HEK293T (cell line): ENCODE results near the gene BTN1A1.

ENCODE experiments used
- CTCF ChIA-PET: fragments of 350-600 bp; formaldehyde crosslinking; extraction: SDS; loops from one replicate; lab custom pipeline; 2021; ENCODE audit warnings: antibody characterized with exemption, inconsistent platforms; lab: Yijun Ruan, JAX
- POLR2A ChIA-PET: fragments of 350-600 bp; formaldehyde crosslinking; extraction: SDS; loops from one replicate; lab custom pipeline; 2020; ENCODE audit warnings: antibody characterized with exemption, inconsistent platforms; lab: Yijun Ruan, JAX
- DNase-seq: peaks from one replicate; pipeline ENCODE4 v3.0.0; 2012; ENCODE audit warnings: mixed read lengths; ENCODE audit errors: extremely low spot score
- ARNT ChIP-seq: fragments of 450-650 bp; IDR thresholded peaks from 2 replicates; pipeline ENCODE4 v1.6.1; 2017; ENCODE audit warnings: mild to moderate bottlenecking
- BHLHE40 ChIP-seq: fragments of 450-650 bp; IDR thresholded peaks from 2 replicates; pipeline ENCODE4 v1.6.1; 2016; ENCODE audit warnings: mild to moderate bottlenecking, moderate library complexity, borderline replicate concordance
- CTBP1 ChIP-seq: fragments of 450-650 bp; IDR thresholded peaks from 2 replicates; pipeline ENCODE4 v1.6.1; 2016; ENCODE audit warnings: borderline replicate concordance
- ELF4 ChIP-seq: fragments of 450-650 bp; IDR thresholded peaks from 2 replicates; pipeline ENCODE4 v1.6.1; 2017; ENCODE audit warnings: antibody characterized with exemption
- FOXA1 ChIP-seq: fragments of 450-650 bp; IDR thresholded peaks from 2 replicates; pipeline ENCODE4 v1.6.1; 2016; ENCODE audit warnings: mild to moderate bottlenecking
- FOXK2 ChIP-seq: fragments of 450-650 bp; IDR thresholded peaks from 2 replicates; pipeline ENCODE4 v1.6.1; 2016; ENCODE audit warnings: mild to moderate bottlenecking
- FOXM1 ChIP-seq: fragments of 450-650 bp; IDR thresholded peaks from 2 replicates; pipeline ENCODE4 v1.6.1; 2017; ENCODE audit warnings: mild to moderate bottlenecking, borderline replicate concordance
- HDGF ChIP-seq: fragments of 450-650 bp; IDR thresholded peaks from 2 replicates; pipeline ENCODE4 v1.6.1; 2017; ENCODE audit warnings: antibody characterized with exemption, borderline replicate concordance
- L3MBTL2 ChIP-seq: fragments of 450-650 bp; conservative IDR thresholded peaks from 2 replicates; pipeline ENCODE4 v1.6.1; 2016; ENCODE audit warnings: mild to moderate bottlenecking
- LEF1 ChIP-seq: fragments of 450-650 bp; IDR thresholded peaks from 2 replicates; pipeline ENCODE4 v1.6.1; 2017; ENCODE audit warnings: mild to moderate bottlenecking, borderline replicate concordance
- NFRKB ChIP-seq: fragments of 450-650 bp; IDR thresholded peaks from 2 replicates; pipeline ENCODE4 v1.6.1; 2016; ENCODE audit warnings: mild to moderate bottlenecking, moderate library complexity
- SP1 ChIP-seq: fragments of 450-650 bp; IDR thresholded peaks from 2 replicates; pipeline ENCODE4 v1.6.1; 2017
- SUZ12 ChIP-seq: fragments of 450-650 bp; IDR thresholded peaks from 2 replicates; pipeline ENCODE4 v1.6.1; 2016; ENCODE audit warnings: mild to moderate bottlenecking
- TARDBP ChIP-seq: fragments of 450-650 bp; IDR thresholded peaks from 2 replicates; pipeline ENCODE4 v1.6.1; 2016
- ZNF384 ChIP-seq: fragments of 450-650 bp; IDR thresholded peaks from 2 replicates; pipeline ENCODE4 v1.6.1; 2016
- TF ChIP-seq, protein P1 (sequence below): fragments of 450-650 bp; IDR thresholded peaks from 2 replicates; pipeline ENCODE4 v1.6.1; 2016

The BTN1A1 gene

DNA sequence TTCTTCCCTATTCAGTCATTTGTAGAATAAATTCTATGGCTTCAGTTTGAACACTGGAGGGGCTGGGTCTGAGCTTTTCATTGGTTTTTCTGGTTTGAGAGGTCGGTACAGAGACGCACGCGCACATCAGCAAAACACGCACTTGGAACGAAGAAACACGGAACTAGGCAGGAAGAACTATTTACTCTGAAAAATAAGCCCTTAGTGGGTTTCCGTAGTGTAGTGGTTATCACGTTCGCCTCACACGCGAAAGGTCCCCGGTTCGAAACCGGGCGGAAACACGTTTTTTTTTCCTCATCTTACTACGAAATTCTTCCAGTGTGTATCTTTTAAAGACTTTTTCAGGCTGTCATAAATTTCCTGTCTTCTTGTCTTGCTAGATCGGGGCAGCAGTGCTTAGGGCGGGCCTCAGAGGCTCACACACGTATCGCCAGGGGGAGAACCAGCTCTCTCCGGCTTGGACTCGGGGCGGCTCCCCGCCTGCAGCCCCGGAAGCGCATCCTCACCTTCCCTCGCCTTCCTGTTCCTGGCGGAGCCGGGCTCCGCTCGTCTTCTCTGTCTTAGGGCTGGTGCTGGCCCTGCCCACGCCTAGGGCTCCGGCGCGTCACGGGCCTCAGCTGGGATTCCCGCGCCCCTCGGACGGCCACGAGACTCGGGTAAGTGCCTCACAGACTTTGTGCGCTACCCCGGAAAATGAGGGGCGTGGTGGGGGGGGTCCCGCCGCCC lies 37.9 kb downstream of the BTN1A1 start, which contains the start of gene HMGN4:
Gene HMGN4, plus strand, starts transcription at position 521 of the 726 bp plus-strand sequence. CDS start 6,841 bp downstream, outside the sequence.
- TF ChIP-seq NFRKB (no peak), ARNT (no peak), L3MBTL2 (peak; percentile 27; the same call in 1 of the 2 replicates), ZNF384 (peak; percentile 89), FOXK2 (no peak), FOXM1 (no peak), SP1 (no peak), CTBP1 (peak; percentile 15; the same call in 1 of the 2 replicates), ELF4 (peak; percentile 63), TARDBP (no peak), BHLHE40 (no peak), LEF1 (no peak), FOXA1 (no peak), HDGF (no peak), SUZ12 (no peak)
- TF ChIP-seq, protein P1, sequence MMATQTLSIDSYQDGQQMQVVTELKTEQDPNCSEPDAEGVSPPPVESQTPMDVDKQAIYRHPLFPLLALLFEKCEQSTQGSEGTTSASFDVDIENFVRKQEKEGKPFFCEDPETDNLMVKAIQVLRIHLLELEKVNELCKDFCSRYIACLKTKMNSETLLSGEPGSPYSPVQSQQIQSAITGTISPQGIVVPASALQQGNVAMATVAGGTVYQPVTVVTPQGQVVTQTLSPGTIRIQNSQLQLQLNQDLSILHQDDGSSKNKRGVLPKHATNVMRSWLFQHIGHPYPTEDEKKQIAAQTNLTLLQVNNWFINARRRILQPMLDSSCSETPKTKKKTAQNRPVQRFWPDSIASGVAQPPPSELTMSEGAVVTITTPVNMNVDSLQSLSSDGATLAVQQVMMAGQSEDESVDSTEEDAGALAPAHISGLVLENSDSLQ = no peak
- CTCF ChIA-PET = interaction anchor here (0.8 to 1.1 kb wide), 4 partner anchors 14 to 287 kb away, joined by 3 to 4 read pairs (median 3); a partner anchor contains a TSS
- POLR2A ChIA-PET = interaction anchor here (0.7 to 4.0 kb wide), 26 partner anchors 10 to 609 kb away, joined by 3 to 45 read pairs (median 6); partner anchors contain the start of gene BTN2A1
- DNase-seq = peak; percentile 72

- ChIA-PET CTCF (interaction anchor here (1.0 kb wide), 1 partner anchor 288 kb away, joined by 3 read pairs; a partner anchor contains a TSS), POLR2A (interaction anchor here (0.8 to 4.0 kb wide), 17 partner anchors 9 to 234 kb away, joined by 3 to 45 read pairs (median 6); no protein-coding TSS in a partner anchor)
- no peak for TF ChIP-seq L3MBTL2
- TF ChIP-seq FOXA1 = no peak
- TF ChIP-seq, protein P1 = no peak
- TF ChIP-seq BHLHE40 = no peak
- TF ChIP-seq ZNF384 = no peak
- TF ChIP-seq FOXM1 = no peak
- TF ChIP-seq CTBP1 = no peak
- no peak for TF ChIP-seq FOXK2
- no peak for TF ChIP-seq ARNT
- no peak for DNase-seq
Observed at GRCh38 chr6:26538572-26538902, 38.4 kb downstream of the BTN1A1 start.

DNA sequence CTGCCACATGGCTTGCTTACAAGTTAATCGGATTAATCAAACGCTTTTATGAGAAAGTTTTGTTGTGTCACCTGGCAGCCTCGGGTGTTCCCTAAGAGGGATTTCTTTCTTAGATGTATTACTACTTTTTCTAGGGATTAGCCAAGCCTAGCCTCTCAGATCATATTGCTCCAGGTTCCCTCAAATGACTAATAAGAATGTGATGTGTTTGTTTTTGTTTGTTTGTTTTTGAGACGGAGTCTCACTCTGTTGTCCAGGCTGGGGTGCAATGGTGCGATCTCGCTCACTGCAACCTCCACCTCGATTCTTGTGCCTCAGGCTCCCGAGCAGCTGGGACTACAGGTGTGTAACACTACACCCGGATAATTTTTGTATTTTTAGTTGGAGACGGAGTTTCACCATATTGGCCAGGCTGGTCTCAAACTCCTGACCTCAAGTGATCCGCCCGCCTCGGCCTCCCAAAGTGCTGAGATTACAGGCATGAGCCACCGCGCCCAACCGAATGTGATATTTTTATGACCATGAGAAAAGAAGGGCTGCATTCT lies 39.0 kb downstream of the BTN1A1 start:
- CTCF ChIA-PET = no interaction called here

GRCh38 chr6:26541579-26541978 lies 41.5 kb downstream of the BTN1A1 start:
- TF ChIP-seq NFRKB = no peak
- TF ChIP-seq TARDBP = no peak
- TF ChIP-seq L3MBTL2 = no peak
- no peak for TF ChIP-seq FOXA1
- TF ChIP-seq ZNF384 = no peak
- TF ChIP-seq CTBP1 = no peak
- TF ChIP-seq, protein P1 = no peak
- TF ChIP-seq FOXM1 = no peak
- TF ChIP-seq SUZ12 = no peak
- no peak for TF ChIP-seq LEF1
- no peak for TF ChIP-seq ELF4
- no peak for TF ChIP-seq BHLHE40
- TF ChIP-seq SP1 = no peak
- no peak for TF ChIP-seq FOXK2
- no peak for TF ChIP-seq HDGF
- no peak for TF ChIP-seq ARNT
- DNase-seq = no peak
- ChIA-PET CTCF (no interaction called here), POLR2A (no interaction called here)

More for the DNA sequence above, 39.0 kb downstream of the BTN1A1 start:
- DNase-seq = no peak
- TF ChIP-seq FOXK2 = no peak
- TF ChIP-seq L3MBTL2 = 0 out of 2 replicates have a peak, but pooled peaks have one; percentile 23
- POLR2A ChIA-PET = interaction anchor here (0.8 to 4.0 kb wide), 7 partner anchors 15 to 193 kb away, joined by 3 to 45 read pairs (median 6); no protein-coding TSS in a partner anchor

DNA sequence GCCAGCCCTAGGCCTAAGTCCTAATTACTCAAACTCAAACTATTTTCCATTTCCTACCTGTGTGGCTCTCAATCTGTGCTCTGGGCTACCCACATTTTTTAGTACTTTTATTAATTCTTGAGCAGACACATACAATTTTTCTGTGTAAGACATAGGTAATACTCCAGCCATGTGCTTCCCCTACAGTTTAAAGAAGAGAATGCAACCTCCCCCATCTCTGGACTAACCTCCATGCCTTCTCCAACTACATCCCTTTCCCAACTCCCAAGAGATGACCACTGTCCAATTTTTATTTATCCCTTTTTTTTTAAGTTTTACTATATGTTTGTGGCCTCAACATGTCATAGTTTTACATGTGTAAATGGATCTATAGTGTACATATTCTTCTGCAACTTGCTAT lies 43.9 kb downstream of the BTN1A1 start:
- no peak for DNase-seq
- POLR2A ChIA-PET = no interaction called here
- CTCF ChIA-PET = interaction anchor here (0.6 kb wide), 1 partner anchor 198 kb away, joined by 4 read pairs; no protein-coding TSS in a partner anchor
- TF ChIP-seq NFRKB = no peak
- TF ChIP-seq CTBP1 = no peak
- no peak for TF ChIP-seq ZNF384
- TF ChIP-seq BHLHE40 = no peak
- no peak for TF ChIP-seq L3MBTL2

DNA sequence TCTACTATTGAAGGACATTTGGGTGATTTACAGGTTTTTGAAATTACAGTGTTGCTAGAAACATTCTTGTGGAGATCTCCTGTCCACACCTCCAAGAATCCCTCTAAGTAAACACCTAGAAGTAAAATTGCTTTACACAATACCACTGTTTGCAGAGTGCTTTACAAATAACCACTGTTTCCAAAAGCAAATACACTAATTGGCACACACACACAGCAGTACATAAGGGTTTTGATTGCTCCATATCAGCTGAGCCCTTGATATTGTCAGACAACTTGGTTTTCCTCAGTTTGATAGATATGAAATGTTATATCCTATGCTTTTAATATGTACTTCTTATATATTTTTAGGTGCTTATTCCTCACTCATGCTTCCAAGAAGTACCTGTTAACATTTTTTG lies 44.4 kb downstream of the BTN1A1 start:
- CTCF ChIA-PET = no interaction called here
- no peak for DNase-seq
- POLR2A ChIA-PET = interaction anchor here (1.6 kb wide), 1 partner anchor 70 kb away, joined by 4 read pairs; no protein-coding TSS in a partner anchor
- TF ChIP-seq HDGF = no peak
- no peak for TF ChIP-seq ELF4
- TF ChIP-seq CTBP1 = no peak
- TF ChIP-seq SUZ12 = no peak
- TF ChIP-seq SP1 = no peak
- no peak for TF ChIP-seq ZNF384
- TF ChIP-seq ARNT = no peak
- TF ChIP-seq FOXA1 = no peak
- TF ChIP-seq, protein P1 = no peak
- no peak for TF ChIP-seq FOXM1
- no peak for TF ChIP-seq TARDBP
- TF ChIP-seq NFRKB = no peak
- no peak for TF ChIP-seq L3MBTL2
- TF ChIP-seq FOXK2 = no peak
- no peak for TF ChIP-seq LEF1
- TF ChIP-seq BHLHE40 = no peak
